CD4-positive, alpha-beta T cell treated with Interleukin-4 for 1 hour (primary cell): ENCODE data around the gene PROX1.

Experiments
- DNase-seq, 2 donors: peaks; one replicate each; pipeline ENCODE4 v3.0.0-alpha.2; 2020 to 2022

PROX1 gene

GRCh38 chr1:213987927-213988506 lies at the start of gene PROX1:
Gene PROX1 (plus strand): TSS chr1:213987973. CDS start chr1:213996536, 8,563 bp downstream.
- DNase-seq: no peak

GRCh38 chr1:213938776-213939175 lies 49.0 kb upstream of the PROX1 start:
- DNase-seq: no peak

GRCh38 chr1:213939888-213940287 lies 47.9 kb upstream of the PROX1 start:
- no peak for DNase-seq

GRCh38 chr1:213940947-213941346 lies 46.8 kb upstream of the PROX1 start:
- no peak for DNase-seq

- no peak for DNase-seq
These were observed 45.7 kb upstream of the PROX1 start for GRCh38 chr1:213942061-213942460.

GRCh38 chr1:213947200-213947801 lies 40.5 kb upstream of the PROX1 start:
- no peak for DNase-seq

GRCh38 chr1:213951876-213952275 lies 35.9 kb upstream of the PROX1 start:
- DNase-seq: no peak

GRCh38 chr1:213953806-213954205 lies 34.0 kb upstream of the PROX1 start:
- DNase-seq: no peak

- no peak for DNase-seq
These were observed 31.4 kb upstream of the PROX1 start for GRCh38 chr1:213956295-213956770.

- DNase-seq: no peak
These were observed 29.4 kb upstream of the PROX1 start for GRCh38 chr1:213958346-213958745.

GRCh38 chr1:213960963-213961362 lies 26.8 kb upstream of the PROX1 start:
- DNase-seq: no peak

- DNase-seq: no peak
These were observed 25.3 kb upstream of the PROX1 start for GRCh38 chr1:213962508-213962907.

GRCh38 chr1:213966122-213966521 lies 21.7 kb upstream of the PROX1 start:
- DNase-seq: no peak

GRCh38 chr1:213968146-213968825 lies 19.5 kb upstream of the PROX1 start:
- no peak for DNase-seq

- DNase-seq: no peak
These were observed 17.7 kb upstream of the PROX1 start for GRCh38 chr1:213969958-213970555.

- DNase-seq: no peak
These were observed 15.6 kb upstream of the PROX1 start for GRCh38 chr1:213972141-213972540.

- no peak for DNase-seq
These were observed 14.6 kb upstream of the PROX1 start for GRCh38 chr1:213973129-213973528.

- DNase-seq: no peak
These were observed 10.9 kb upstream of the PROX1 start for GRCh38 chr1:213976665-213977485.

- no peak for DNase-seq
These were observed 10.3 kb upstream of the PROX1 start for GRCh38 chr1:213977486-213977842.

GRCh38 chr1:213977909-213978308 lies 9.9 kb upstream of the PROX1 start:
- DNase-seq: no peak

- no peak for DNase-seq
These were observed 7.8 kb upstream of the PROX1 start for GRCh38 chr1:213979751-213980586.

GRCh38 chr1:213980906-213981305 lies 6.9 kb upstream of the PROX1 start:
- no peak for DNase-seq
